ENCODE results near the gene PARD3B.

The PARD3B gene

DNA sequence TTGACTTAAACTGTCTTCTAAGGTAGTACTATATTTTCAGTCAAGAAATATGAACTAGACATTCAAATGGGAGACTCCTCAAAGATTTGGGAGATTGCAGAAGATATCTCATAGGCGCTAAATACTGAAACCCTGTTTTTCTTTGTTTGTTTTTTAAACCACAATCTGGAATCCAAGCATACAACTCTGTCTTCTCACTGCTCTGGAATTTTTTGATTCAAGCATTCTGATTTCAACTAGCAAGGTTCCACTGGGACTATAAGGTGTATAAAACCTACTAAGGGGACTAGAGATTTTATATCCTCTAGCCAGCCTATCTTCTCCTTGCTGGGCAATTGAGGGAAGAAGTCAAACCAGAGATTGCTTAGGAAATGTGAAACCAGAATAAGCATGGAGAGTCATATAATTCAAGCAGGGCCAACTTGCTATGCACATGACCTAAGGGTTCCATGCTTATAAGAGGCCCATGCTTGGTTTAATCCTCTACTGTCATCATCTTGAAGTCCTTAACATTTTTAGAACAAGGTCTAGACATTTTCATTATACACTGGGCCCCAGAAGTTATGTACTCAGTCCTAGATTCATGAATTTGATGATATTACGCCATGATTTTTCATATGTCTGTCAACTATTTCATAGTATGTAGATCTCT lies 405.5 kb downstream of the PARD3B start:
- DNase-seq (ENCODE audit: low read depth) = no peak

DNA sequence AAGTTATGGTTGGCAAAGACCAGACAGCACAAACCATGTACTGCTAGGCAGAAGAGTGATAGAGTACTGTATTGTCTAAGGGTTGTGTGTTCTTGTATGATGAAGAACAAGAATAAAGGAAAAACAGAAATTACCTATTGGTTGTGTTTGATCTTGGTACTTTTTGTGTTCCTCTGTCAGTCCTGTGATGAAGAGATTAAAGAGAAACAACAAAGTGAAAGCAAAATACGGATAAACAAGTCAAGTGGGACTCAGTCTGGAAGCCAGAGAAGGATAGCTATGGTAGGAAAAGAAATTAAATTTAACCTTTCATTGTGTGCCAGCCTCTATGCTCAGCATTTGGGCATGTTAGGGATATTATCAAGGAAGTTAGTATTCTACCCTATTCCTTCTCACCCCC lies 413.1 kb downstream of the PARD3B start:
- DNase-seq (ENCODE audit: low read depth) = no peak

GRCh38 chr2:204964414-204964813 lies 419.1 kb downstream of the PARD3B start:
- no peak for DNase-seq (ENCODE audit: low read depth)

GRCh38 chr2:204966245-204966644 lies 421.0 kb downstream of the PARD3B start:
- DNase-seq (ENCODE audit: low read depth) = no peak

DNA sequence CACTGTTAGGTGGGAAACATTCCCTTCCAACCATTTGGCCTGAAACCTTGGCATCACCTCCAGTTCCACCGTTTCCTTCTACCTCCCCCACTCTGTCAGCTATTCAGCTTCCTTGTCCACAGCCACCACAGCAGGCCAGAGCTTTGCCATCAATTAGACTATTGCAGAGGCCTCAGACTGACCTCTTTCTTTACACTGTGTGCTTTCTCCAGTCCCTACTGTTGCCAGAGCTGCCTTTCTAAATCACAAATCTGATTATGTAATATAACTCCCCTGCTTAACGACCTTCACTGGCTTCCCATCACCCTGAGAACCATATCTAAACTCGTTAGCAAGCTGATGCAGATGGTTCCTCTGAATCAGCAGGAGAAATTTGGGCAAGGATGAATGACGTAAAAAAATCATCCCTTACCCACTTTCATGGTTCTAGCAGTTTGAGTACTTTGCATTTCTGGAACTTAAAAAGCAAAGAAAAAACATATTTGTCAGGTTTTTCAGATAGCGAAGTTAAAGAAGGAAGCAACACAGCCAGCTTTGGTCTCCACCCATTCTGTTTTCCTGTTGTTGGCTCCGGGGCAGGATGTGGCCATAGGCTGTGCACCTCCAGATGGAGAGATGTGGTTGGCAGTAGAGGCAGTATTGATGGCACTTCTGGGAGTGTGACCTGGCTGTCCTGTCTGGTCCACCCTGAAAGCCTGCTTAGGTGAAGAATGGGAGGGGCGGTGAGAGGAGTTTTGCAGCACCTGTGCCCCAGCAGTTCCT lies 422.1 kb downstream of the PARD3B start:
- DNase-seq (ENCODE audit: low read depth) = no peak

- DNase-seq (ENCODE audit: low read depth) = no peak
These were observed 426.1 kb downstream of the PARD3B start for GRCh38 chr2:204971206-204971907.

DNA sequence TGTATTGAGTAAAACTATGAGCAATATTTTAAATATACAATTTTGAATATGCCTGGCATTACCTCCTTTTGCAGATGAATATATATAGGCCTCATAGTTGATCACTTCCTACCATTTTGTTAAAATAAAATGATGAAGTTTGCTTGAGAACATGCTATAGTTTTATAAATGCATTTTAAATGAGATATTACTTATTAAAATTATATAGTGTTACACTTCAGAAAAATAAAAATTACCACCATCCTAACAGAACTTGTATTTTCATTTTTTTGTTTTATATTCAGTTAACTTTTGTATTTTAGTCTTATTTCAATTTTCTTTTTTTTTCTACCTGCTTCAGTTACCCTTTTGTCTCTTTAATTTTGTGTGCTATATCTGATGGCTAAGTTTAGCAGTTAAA lies 426.9 kb downstream of the PARD3B start:
- DNase-seq (ENCODE audit: low read depth) = no peak

GRCh38 chr2:204972606-204973336 lies 427.5 kb downstream of the PARD3B start:
- no peak for DNase-seq (ENCODE audit: low read depth)

- DNase-seq (ENCODE audit: low read depth) = no peak
These were observed 428.3 kb downstream of the PARD3B start for GRCh38 chr2:204973616-204974015.

GRCh38 chr2:204974487-204974886 lies 429.2 kb downstream of the PARD3B start:
- DNase-seq (ENCODE audit: low read depth) = no peak

DNA sequence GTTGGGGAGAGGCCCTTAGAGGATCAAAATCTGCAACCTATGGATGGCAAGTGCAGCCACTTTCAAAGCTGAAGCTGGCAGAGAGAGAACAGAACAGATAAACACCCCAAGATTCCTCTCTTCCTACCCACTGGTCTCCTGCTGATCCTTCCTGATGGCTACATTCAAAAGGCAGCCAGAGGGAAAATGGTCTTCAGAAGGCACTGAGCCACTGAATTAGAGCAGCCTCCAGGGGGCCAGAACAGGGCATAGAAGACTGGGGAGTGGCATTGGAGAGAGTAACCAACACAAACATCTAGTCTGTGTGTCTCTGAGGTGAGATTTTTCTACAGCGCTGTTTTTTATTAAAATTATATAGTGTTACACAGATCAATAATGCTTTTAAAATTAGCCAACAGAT lies 432.6 kb downstream of the PARD3B start:
- DNase-seq (ENCODE audit: low read depth) = no peak

DNA sequence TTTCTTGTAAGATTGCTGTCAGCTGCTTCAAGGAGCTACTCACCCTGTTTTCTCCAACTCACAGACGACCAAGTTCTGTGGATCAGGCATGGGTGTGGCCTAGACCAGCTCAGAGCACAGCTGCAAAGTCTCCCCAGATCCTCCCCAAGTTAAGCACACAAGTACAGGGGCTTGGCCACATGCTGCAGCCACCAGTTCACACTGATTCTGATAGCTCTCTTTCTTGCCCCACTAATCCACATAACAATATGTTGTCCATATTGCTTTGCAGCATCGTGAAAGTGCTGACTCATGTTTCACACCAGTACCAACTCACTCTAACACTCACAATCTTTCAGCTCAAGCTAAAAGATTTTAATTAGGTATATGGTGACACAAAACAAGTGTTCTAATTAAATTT lies 437.0 kb downstream of the PARD3B start:
- DNase-seq (ENCODE audit: low read depth) = no peak

DNA sequence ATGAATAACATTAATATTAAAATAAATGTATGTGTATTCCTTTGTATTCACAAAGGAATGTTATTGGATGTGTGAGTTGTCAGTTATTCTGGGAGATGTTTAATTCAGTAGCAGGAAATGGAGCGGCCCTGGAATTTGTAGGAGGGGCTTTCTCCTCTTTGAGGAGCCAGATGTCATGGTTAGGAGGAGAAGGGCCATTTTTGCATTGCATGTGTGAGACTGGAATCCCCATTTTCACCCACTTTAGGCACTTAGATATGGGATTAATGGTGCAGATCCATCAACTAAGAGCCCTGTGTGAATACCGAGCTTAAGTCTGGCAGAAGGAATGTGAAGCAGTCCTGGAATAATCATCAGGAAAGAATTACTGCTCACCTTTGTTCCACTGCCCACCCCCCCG lies 439.2 kb downstream of the PARD3B start:
- DNase-seq (ENCODE audit: low read depth) = no peak

GRCh38 chr2:204986641-204987040 lies 441.4 kb downstream of the PARD3B start:
- no peak for DNase-seq (ENCODE audit: low read depth)

DNA sequence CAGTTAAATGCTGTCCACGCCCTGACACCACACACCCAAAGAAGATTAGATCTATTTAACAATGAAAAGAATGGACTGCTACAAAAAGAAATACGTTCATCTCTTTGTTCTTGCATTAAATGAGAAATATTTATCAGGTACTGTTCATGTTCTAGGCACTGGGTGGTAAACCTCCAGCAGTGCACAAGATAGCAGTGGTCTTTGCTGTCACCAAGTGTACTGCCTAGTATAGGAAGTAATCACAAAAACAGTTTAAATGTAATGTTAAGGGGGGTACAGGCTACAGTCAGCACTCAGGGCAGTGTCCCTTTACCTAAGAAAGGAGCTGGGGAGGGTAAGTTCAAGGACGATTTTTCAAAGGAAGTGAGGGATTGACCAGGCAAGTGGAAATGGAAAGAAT lies 443.6 kb downstream of the PARD3B start:
- DNase-seq (ENCODE audit: low read depth) = no peak

DNA sequence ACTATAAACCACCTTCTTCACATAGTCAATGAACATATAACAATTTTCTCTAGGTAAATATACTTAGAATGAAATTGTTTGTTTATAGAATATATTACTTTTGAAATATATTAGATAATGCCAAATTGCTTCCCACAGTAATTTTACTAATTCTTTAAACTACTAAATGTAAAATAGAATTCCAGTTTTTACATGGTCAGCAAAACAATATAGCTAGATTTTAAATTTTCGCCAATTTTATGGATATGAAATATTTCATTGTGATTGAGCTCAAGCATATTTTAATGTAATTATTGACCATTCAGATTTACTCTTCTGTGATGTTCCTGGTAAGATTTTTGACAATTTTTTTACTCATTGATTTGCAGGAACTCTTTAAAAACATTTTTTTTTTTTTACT lies 444.6 kb downstream of the PARD3B start:
- DNase-seq (ENCODE audit: low read depth) = no peak

DNA sequence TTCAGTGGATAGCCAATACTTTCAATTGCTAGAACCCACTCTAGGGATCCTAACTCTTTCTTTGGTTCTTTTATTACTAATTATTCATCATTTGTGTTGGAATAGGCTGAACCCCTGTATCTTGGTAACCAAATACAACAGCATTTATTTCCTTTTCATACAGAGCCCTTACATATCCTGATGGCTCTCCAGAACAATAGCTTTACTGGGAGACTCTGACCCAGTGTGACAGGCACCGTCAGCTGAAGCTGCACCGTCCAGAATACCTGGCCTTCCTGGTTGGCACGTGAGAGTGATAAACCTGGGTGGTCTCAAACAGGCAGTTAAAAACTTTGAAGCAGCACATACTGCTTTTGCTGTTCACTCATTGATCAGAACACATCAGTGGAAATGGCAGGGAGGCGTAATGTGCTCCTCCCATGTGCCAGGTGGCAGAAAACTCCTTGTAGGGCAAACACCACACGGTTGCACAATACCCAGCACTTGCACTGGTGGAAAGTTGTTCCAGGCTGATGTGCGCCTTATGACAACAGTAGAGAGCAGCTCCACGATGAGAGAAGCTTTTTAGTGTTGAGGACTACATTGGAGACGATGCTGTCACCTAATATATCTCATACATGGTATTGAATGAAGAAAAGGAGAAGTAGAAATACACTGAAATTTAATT lies 456.2 kb downstream of the PARD3B start:
- no peak for DNase-seq (ENCODE audit: low read depth)

DNA sequence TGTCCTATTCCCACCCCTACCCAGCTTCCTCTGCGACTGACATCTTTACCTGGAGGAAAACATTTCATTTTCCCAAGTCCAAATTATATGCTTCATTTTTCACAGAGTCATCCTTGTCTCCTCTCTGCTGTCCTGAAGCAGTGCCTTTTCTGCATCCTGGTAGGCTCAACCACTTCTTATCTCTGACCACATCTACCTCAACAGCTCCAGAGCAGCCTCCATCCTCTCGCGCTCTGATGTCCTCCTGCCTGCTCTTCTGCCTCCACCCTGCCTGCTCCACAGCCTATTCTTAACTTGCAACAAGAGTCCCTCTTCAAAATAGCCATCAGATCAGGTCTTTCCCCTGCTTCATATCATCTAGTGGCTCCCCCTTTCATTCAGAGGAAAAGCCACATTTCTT lies 457.1 kb downstream of the PARD3B start:
- DNase-seq (ENCODE audit: low read depth) = no peak

GRCh38 chr2:205003288-205003687 lies 458.0 kb downstream of the PARD3B start:
- no peak for DNase-seq (ENCODE audit: low read depth)

- DNase-seq (ENCODE audit: low read depth) = no peak
These were observed 464.9 kb downstream of the PARD3B start for GRCh38 chr2:205010196-205010595.

DNA sequence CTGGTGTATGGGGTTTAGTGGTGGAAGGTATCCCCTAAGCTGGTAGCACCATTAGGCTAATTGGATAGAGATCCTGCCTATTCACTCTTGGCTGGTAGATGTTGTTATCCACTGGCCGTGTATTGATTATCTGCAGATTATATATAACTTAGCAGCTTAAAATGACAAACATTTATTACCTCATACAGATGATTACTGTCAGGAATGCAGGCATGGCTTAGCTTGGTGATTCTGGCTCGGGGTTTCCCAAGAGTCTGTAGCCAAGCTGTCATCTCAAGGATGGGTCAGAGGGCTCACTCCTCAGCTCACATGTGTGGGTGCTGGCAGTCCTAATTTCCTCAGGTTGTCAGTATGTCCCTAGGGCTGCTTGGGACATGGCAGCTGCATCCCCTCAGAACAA lies 465.8 kb downstream of the PARD3B start:
- no peak for DNase-seq (ENCODE audit: low read depth)

DNA sequence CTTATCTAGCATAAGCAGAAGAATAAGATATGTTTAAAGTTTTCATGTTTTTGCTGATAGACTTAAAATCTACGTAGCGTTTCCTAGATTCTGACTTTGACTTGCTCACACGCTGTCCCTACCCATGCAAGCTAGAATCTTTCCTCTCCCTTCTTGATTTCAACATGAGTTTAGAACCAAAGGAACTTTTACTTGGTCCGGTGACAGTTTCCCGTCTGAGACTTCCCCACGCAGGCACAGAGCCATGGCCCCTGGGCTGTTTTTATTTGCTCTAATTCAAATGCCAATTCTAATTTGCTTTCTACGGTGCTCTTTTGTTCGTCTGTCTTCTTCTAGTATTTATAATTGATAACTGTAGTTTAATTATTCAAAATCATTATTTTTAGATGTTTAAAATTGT lies 467.7 kb downstream of the PARD3B start:
- no peak for DNase-seq (ENCODE audit: low read depth)
